Neuronal stem cell (in vitro differentiated cells): ENCODE data around the gene RBM45.
"Not testable (repeated sequence)": the region's sequence is repeated elsewhere in the genome, so short reads cannot be mapped to it uniquely, and the experiment has no call there.

ENCODE experiments used
- DNase-seq: peaks from one replicate; pipeline ENCODE4 v3.0.0-alpha.2; 2013; ENCODE audit warnings: low spot score
- H2AFZ ChIP-seq: one replicate; pipeline ENCODE4 v1.6.1; 2013; ENCODE audit warnings: mild to moderate bottlenecking, low read length, inconsistent platforms
- H2AK5ac ChIP-seq: 2 replicates; pipeline ENCODE4 v1.6.1; 2013; ENCODE audit warnings: low read depth, mild to moderate bottlenecking, inconsistent platforms, low read length, moderate library complexity, mixed read lengths
- H2BK120ac ChIP-seq: 2 replicates; pipeline ENCODE4 v1.6.1; 2013; ENCODE audit warnings: low read depth, mild to moderate bottlenecking, inconsistent platforms, low read length, moderate library complexity, mixed read lengths
- H2BK12ac ChIP-seq: one replicate; pipeline ENCODE4 v1.6.1; 2013; ENCODE audit warnings: low read length, inconsistent platforms
- H2BK15ac ChIP-seq: 2 replicates; pipeline ENCODE4 v1.6.1; 2013; ENCODE audit warnings: mild to moderate bottlenecking, low read length, inconsistent platforms, mixed read lengths
- H2BK5ac ChIP-seq: one replicate; pipeline ENCODE4 v1.6.1; 2013; ENCODE audit warnings: inconsistent platforms, mild to moderate bottlenecking, low read length, moderate library complexity
- H3K14ac ChIP-seq: one replicate; pipeline ENCODE4 v1.6.1; 2013; ENCODE audit warnings: low read length, inconsistent platforms
- H3K18ac ChIP-seq: 2 replicates; pipeline ENCODE4 v1.6.1; 2013; ENCODE audit warnings: low read length, inconsistent platforms
- H3K23ac ChIP-seq: 2 replicates; pipeline ENCODE4 v1.6.1; 2013; ENCODE audit warnings: low read depth, mild to moderate bottlenecking, mixed read lengths, low read length, inconsistent platforms; ENCODE audit not compliant: poor library complexity
- H3K27ac ChIP-seq: replicated peaks from 3 replicates; pipeline ENCODE4 v1.5.1; 2013; ENCODE audit warnings: low read length, inconsistent platforms
- H3K27me3 ChIP-seq, 3 experiments: 2 replicates each; pipeline ENCODE4 v1.6.1; 2013; ENCODE audit warnings: low read length in 3 of 3, mild to moderate bottlenecking in 2 of 3, inconsistent platforms in 1 of 3, low read depth in 1 of 3, mixed read lengths in 1 of 3, moderate library complexity in 1 of 3; ENCODE audit not compliant: control insufficient read depth in 3 of 3, insufficient read depth in 3 of 3
- H3K36me3 ChIP-seq, 2 donors: replicated peaks in 1 of 2; 2 replicates each; pipeline ENCODE4 v1.6.1; 2013; ENCODE audit warnings: low read length in 2 of 2; ENCODE audit not compliant: control insufficient read depth in 2 of 2, insufficient read depth in 2 of 2
- H3K4ac ChIP-seq: 2 replicates; pipeline ENCODE4 v1.6.1; 2013; ENCODE audit warnings: inconsistent platforms, mild to moderate bottlenecking, low read length, moderate library complexity
- H3K4me1 ChIP-seq, 2 donors: 1 replicate in 1 of 2; 2 replicates in 1 of 2; pipeline ENCODE4 v1.6.1; 2013; ENCODE audit warnings: low read length in 2 of 2, low read depth in 1 of 2; ENCODE audit not compliant: control insufficient read depth in 2 of 2, insufficient read depth in 1 of 2
- H3K4me2 ChIP-seq: one replicate; pipeline ENCODE4 v1.6.1; 2013; ENCODE audit warnings: mild to moderate bottlenecking, low read length, inconsistent platforms; ENCODE audit not compliant: insufficient read depth, poor library complexity, severe bottlenecking
- H3K4me3 ChIP-seq, 2 donors: 2 replicates each; pipeline ENCODE4 v1.5.1; 2013; ENCODE audit warnings: low read length in 2 of 2, mild to moderate bottlenecking in 2 of 2, inconsistent platforms in 1 of 2, moderate library complexity in 1 of 2
- H3K79me1 ChIP-seq: one replicate; pipeline ENCODE4 v1.6.1; 2013; ENCODE audit warnings: low read depth, mild to moderate bottlenecking, inconsistent platforms, low read length, moderate library complexity
- H3K9ac ChIP-seq: one replicate; pipeline ENCODE4 v1.6.1; 2013; ENCODE audit warnings: mild to moderate bottlenecking, low read depth, low read length, inconsistent platforms; ENCODE audit not compliant: poor library complexity
- H3K9me3 ChIP-seq, 2 donors: replicated peaks in 1 of 2; 2 replicates each; pipeline versions ENCODE3 to v1.6.1; 2013; ENCODE audit warnings: low read length in 2 of 2, mild to moderate bottlenecking in 2 of 2, inconsistent platforms in 1 of 2, low read depth in 1 of 2, mixed read lengths in 1 of 2, moderate library complexity in 1 of 2; ENCODE audit not compliant: control insufficient read depth in 2 of 2, insufficient read depth in 1 of 2
- H4K8ac ChIP-seq: one replicate; pipeline ENCODE4 v1.6.1; 2013; ENCODE audit warnings: low read depth, mild to moderate bottlenecking, inconsistent platforms, low read length, moderate library complexity
- H4K91ac ChIP-seq: one replicate; pipeline ENCODE4 v1.6.1; 2013; ENCODE audit warnings: low read length, low read depth, mild to moderate bottlenecking, inconsistent platforms; ENCODE audit not compliant: poor library complexity
- WGBS, 2 donors: extraction: QIAGEN DNeasy Blood & Tissue Kit; methylation state at CpG; one replicate each; pipeline ENCODE4 v1.1.7; 2013; ENCODE audit warnings: missing lambda C conversion rate in 2 of 2, mixed read lengths in 1 of 2; ENCODE audit not compliant: insufficient read length in 2 of 2, insufficient replicate concordance in 1 of 2; ENCODE audit errors: extremely low coverage in 2 of 2; 5-methylcytosine and 5-hydroxymethylcytosine counted together

Gene RBM45

DNA sequence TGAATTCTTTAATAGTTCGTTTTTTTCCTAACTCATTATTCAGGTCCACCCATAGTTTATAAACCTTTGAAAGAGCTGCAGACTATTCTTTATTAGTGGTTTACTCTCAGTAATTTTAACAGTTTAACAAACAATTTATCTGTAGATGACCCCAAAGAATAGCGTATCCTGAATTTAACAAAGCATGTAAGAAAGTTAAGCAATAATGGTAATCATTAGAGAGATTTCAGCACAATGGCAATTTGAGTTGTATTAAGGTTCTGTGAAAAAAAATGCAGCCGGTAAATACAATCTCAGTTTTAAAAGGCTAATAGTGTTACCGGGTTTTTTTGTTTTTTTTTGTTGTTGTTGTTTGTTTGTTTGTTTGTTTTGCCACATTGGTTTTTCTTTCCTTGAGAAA lies 40.3 kb downstream of the RBM45 start:
- Histone ChIP-seq H4K91ac (no peak overlapping the region), H3K4me3 (no peak overlapping the region), H3K27ac (no peak overlapping the region), H3K9me3 (no peaks in the 10 kb centered on the region), H2AK5ac (no peak overlapping the region), H3K4ac (no peak overlapping the region), H3K23ac (no peak overlapping the region), H3K9ac (no peak overlapping the region), H2BK5ac (no peak overlapping the region), H3K27me3 (peaks cover 0 to 2% (median 0%) of the 10 kb centered on the region in 3 experiments), H3K79me1 (no peaks in the 10 kb centered on the region), H3K14ac (no peak overlapping the region), H3K18ac (no peak overlapping the region), H3K36me3 (no peaks in the 10 kb centered on the region), H3K4me1 (no peaks in the 10 kb centered on the region), H2AFZ (no peak overlapping the region), H2BK120ac (no peak overlapping the region), H4K8ac (no peak overlapping the region), H3K4me2 (no peak overlapping the region), H2BK12ac (no peak overlapping the region), H2BK15ac (no peak overlapping the region)
- no CpG with 5 or more reads among the region's 4 CpGs for WGBS, 2 donors
- DNase-seq = no peak

GRCh38 chr2:178152977-178153376 lies 40.7 kb downstream of the RBM45 start:
- H4K91ac ChIP-seq = no peak overlapping the region
- no peaks in the 10 kb centered on the region for H3K79me1 ChIP-seq
- H2BK5ac ChIP-seq = no peak overlapping the region
- H2AK5ac ChIP-seq = no peak overlapping the region
- H3K4me3 ChIP-seq = no peak overlapping the region
- H3K18ac ChIP-seq = no peak overlapping the region
- H3K4ac ChIP-seq = no peak overlapping the region
- no peak overlapping the region for H2BK15ac ChIP-seq
- H2BK12ac ChIP-seq = no peak overlapping the region
- DNase-seq = no peak
- H2AFZ ChIP-seq = no peak overlapping the region
- WGBS, 2 donors = no CpG with 5 or more reads among the region's 1 CpG
- H3K4me1 ChIP-seq = no peaks in the 10 kb centered on the region
- H3K14ac ChIP-seq = no peak overlapping the region
- no peak overlapping the region for H3K27ac ChIP-seq
- H3K27me3 ChIP-seq = peaks cover 0 to 2% (median 0%) of the 10 kb centered on the region in 3 experiments
- no peak overlapping the region for H2BK120ac ChIP-seq
- H3K23ac ChIP-seq = no peak overlapping the region
- no peak overlapping the region for H4K8ac ChIP-seq
- no peak overlapping the region for H3K4me2 ChIP-seq
- H3K36me3 ChIP-seq = no peaks in the 10 kb centered on the region
- no peaks in the 10 kb centered on the region for H3K9me3 ChIP-seq
- H3K9ac ChIP-seq = no peak overlapping the region

DNA sequence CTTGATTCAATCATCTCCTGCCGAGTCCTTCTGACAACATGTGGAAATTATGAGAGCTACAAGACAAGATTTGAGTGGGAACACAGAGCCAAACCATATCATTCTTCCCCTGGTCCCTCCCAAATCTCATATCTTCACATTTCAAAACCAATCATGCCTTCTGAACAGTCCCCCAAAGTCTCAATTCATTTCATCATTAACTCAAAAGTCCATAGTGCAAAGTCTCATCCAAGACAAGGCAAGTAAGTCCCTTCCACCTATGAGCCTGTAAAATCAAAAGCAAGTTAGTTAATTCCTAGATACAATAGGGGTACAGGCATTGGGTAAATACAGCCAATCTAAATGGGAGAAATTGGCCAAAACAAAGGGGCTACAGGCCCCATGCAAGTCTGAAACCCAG lies 41.6 kb downstream of the RBM45 start:
- not testable (repeated sequence) for H3K14ac ChIP-seq, H3K36me3 ChIP-seq, H3K79me1 ChIP-seq, H3K27ac ChIP-seq, H3K9me3 ChIP-seq, H4K8ac ChIP-seq, H2BK15ac ChIP-seq, H3K9ac ChIP-seq, H2AFZ ChIP-seq, H3K4me3 ChIP-seq, H2BK12ac ChIP-seq, H3K23ac ChIP-seq, H3K4me1 ChIP-seq, H4K91ac ChIP-seq, H2AK5ac ChIP-seq, H3K4me2 ChIP-seq, H3K4ac ChIP-seq, H2BK5ac ChIP-seq, H2BK120ac ChIP-seq, DNase-seq, H3K27me3 ChIP-seq, H3K18ac ChIP-seq
- no CpG with 5 or more reads among the region's 1 CpG for WGBS, 2 donors

DNA sequence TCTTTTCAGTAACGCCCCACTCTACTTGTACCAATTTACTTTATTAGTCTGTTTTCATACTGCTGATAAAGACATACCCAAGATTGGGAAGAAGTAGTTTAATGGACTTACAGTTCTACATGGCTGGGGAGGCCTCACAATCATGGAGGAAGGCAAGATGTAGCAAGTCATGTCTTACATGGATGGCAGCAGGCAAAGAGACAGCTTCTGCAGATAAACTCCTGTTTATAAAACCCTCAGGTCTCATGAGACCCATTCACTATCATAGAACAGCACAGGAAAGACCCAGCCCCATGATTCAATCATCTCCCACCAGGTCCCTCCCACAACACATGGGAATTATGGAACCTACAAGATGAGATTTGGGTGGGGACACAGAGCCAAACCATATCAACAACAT lies 43.3 kb downstream of the RBM45 start:
- Histone ChIP-seq H3K27me3 (peaks cover 0 to 2% (median 0%) of the 10 kb centered on the region in 3 experiments), H3K9me3 (no peaks in the 10 kb centered on the region), H3K4me3 (no peak overlapping the region), H3K23ac (no peak overlapping the region), H3K36me3 (no peaks in the 10 kb centered on the region), H3K14ac (no peak overlapping the region), H3K27ac (no peak overlapping the region), H4K91ac (no peak overlapping the region), H3K9ac (no peak overlapping the region), H4K8ac (no peak overlapping the region), H3K18ac (no peak overlapping the region), H2BK15ac (no peak overlapping the region), H2BK120ac (no peak overlapping the region), H2AFZ (no peak overlapping the region), H3K4me1 (no peaks in the 10 kb centered on the region), H2BK12ac (no peak overlapping the region), H2BK5ac (no peak overlapping the region), H3K79me1 (no peaks in the 10 kb centered on the region), H3K4me2 (no peak overlapping the region), H3K4ac (no peak overlapping the region), H2AK5ac (no peak overlapping the region)
- WGBS, 2 donors = no CpG with 5 or more reads among the region's 1 CpG
- DNase-seq = no peak
